Cardiac fibroblast (primary cell): ENCODE results near the gene KIF1B.

Source experiments
- DNase-seq, 2 donors: peaks; one replicate each; pipeline versions ENCODE4 v3.0.0 to v3.0.0-alpha.2; 2010; ENCODE audit warnings: low read depth in 2 of 2
- H3K4me3 ChIP-seq, 2 donors: replicated peaks in 1 of 2; 1 replicate in 1 of 2; 2 replicates in 1 of 2; pipeline ENCODE4 v1.5.1; 2011; ENCODE audit warnings: low read depth in 2 of 2, low read length in 2 of 2, mild to moderate bottlenecking in 2 of 2, moderate library complexity in 1 of 2
- TF ChIP-seq, protein P1 (sequence below): IDR thresholded peaks from one replicate; pipeline ENCODE4 v1.5.1; 2011; ENCODE audit warnings: low read depth, mild to moderate bottlenecking, low read length, inconsistent platforms

The KIF1B gene

GRCh38 chr1:10208537-10208936 lies 1.8 kb upstream of the KIF1B start:
- TF ChIP-seq, protein P1, sequence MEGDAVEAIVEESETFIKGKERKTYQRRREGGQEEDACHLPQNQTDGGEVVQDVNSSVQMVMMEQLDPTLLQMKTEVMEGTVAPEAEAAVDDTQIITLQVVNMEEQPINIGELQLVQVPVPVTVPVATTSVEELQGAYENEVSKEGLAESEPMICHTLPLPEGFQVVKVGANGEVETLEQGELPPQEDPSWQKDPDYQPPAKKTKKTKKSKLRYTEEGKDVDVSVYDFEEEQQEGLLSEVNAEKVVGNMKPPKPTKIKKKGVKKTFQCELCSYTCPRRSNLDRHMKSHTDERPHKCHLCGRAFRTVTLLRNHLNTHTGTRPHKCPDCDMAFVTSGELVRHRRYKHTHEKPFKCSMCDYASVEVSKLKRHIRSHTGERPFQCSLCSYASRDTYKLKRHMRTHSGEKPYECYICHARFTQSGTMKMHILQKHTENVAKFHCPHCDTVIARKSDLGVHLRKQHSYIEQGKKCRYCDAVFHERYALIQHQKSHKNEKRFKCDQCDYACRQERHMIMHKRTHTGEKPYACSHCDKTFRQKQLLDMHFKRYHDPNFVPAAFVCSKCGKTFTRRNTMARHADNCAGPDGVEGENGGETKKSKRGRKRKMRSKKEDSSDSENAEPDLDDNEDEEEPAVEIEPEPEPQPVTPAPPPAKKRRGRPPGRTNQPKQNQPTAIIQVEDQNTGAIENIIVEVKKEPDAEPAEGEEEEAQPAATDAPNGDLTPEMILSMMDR: no peak
- no peak overlapping the region for H3K4me3 ChIP-seq
- DNase-seq: no peak

GRCh38 chr1:10209590-10209904 lies 823 bp upstream of the KIF1B start:
- DNase-seq: no peak
- TF ChIP-seq, protein P1: no peak
- peak overlapping the region; percentile 59 to 67 for H3K4me3 ChIP-seq

GRCh38 chr1:10210841-10211804 lies 753 bp downstream of the KIF1B start:
- H3K4me3 ChIP-seq: peak overlapping the region; percentile 95
- TF ChIP-seq, protein P1: no peak
- peak; percentile 96 to 97 for DNase-seq

DNA sequence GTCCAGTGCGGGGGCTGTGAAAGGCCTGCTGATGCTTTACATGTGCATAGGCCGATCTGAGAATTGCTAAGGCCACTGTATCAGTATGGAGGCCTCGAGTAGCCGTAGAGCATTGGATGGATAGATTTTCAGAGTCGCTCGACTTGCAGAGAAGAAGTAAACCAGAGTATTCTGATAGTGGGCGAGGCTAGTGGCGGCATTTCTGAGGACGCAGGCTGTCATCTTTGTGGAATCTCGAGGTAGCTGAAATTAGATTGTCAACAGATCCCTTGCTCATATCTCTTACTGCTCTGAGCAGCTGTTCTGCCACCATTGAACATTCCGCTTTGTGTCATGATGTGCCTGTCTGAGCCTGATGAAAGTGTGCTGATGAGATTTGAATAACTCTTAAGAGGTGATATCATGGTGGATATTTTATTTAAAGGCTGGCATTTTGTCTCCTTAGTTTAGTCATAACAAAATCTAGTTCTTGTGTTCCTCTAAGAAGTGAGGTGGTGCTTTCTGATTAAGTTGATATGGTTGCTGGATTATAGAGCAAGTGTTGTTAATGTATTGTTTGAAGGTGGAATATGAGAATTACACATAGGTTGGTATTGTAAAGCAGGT lies 1.5 kb downstream of the KIF1B start:
- peak overlapping the region; percentile 95 for H3K4me3 ChIP-seq
- no peak for DNase-seq
- TF ChIP-seq, protein P1: no peak

GRCh38 chr1:10212476-10212875 lies 2.1 kb downstream of the KIF1B start:
- no peak for DNase-seq
- H3K4me3 ChIP-seq: peak overlapping the region in 1 of 2 donors; percentile 95
- TF ChIP-seq, protein P1: no peak

- no peak overlapping the region for H3K4me3 ChIP-seq
- no peak for DNase-seq
- TF ChIP-seq, protein P1: no peak
These were observed 2.9 kb downstream of the KIF1B start for GRCh38 chr1:10213186-10213705.
